ENCODE results near the gene PRDM16. TPM values are rescaled to one million over a fixed set of nuclear protein-coding genes. Genes with fewer than 3 reads are reported as not detected.
A peak's percentile ranks its signal among the peaks of the same experiment; 100 is the strongest.

Gene PRDM16
- total and polyA plus RNA-seq, 2 of the 13 experiments (the other 11 are each of a cell fraction or from before 2014, with no cell fraction given) = 0.15 to 0.81 TPM

DNA sequence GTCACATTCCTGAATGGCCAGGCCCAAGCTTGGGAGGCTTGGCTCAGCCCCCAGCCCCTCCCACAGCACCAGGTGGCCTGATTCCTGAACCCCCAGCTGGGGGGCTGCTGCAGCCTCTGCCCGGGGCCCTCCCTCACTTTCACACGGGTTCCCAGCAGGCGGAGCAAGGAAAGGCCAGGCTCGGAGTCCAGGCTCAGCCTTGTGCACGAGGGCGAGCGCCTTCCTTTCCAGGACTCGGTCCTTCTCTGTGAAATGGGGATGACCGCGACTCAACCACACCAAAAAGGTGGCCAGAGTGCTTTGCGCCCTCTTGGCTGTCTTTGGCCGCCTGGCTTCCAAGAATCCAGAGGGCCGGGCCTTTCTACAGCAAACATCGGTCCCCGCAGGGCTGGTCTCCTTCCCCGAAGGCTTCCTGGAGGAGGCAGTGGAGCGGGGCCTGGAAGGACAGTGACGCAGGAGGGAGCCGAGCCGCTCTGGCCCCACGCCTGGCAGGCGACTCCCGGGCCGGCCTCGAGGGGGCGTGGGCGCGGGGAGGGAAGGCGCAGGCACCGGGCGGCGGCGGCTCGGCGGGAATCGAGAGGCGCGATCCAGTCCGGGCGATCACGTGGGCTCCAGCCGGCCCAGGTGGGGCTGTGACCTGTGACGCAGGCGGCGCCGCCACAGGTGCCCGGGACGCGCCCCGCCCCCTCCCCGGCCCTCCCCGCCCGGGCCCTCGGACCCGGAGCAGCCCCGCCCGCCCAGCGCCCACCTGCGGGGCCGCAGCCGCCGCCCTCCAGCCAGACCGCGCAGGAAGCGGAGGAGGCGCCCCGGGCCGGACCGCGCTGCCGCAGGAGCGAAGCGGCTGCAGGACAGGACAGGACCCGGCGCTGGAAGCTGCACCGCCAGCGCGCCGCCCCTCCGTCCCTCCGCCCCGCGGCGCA lies 385.1 kb downstream of the PRDM16 start, which contains the start of gene ARHGEF16 (continued):
- TF ChIP-seq, protein P1, sequence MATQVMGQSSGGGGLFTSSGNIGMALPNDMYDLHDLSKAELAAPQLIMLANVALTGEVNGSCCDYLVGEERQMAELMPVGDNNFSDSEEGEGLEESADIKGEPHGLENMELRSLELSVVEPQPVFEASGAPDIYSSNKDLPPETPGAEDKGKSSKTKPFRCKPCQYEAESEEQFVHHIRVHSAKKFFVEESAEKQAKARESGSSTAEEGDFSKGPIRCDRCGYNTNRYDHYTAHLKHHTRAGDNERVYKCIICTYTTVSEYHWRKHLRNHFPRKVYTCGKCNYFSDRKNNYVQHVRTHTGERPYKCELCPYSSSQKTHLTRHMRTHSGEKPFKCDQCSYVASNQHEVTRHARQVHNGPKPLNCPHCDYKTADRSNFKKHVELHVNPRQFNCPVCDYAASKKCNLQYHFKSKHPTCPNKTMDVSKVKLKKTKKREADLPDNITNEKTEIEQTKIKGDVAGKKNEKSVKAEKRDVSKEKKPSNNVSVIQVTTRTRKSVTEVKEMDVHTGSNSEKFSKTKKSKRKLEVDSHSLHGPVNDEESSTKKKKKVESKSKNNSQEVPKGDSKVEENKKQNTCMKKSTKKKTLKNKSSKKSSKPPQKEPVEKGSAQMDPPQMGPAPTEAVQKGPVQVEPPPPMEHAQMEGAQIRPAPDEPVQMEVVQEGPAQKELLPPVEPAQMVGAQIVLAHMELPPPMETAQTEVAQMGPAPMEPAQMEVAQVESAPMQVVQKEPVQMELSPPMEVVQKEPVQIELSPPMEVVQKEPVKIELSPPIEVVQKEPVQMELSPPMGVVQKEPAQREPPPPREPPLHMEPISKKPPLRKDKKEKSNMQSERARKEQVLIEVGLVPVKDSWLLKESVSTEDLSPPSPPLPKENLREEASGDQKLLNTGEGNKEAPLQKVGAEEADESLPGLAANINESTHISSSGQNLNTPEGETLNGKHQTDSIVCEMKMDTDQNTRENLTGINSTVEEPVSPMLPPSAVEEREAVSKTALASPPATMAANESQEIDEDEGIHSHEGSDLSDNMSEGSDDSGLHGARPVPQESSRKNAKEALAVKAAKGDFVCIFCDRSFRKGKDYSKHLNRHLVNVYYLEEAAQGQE (IDR thresholded peaks at IDR 0.05; ENCODE audit: borderline replicate concordance in 1 of 2, low read depth in 1 of 2, low read length in 2 of 2) = no peak
- TF ChIP-seq ZNF713 (CRISPR knock-in tag; IDR thresholded peaks at IDR 0.05) (no peak), GATAD1 (CRISPR knock-in tag; IDR thresholded peaks at IDR 0.05) (no peak), ZNF256 (CRISPR knock-in tag; conservative IDR thresholded peaks at IDR 0.05) (0 out of 2 replicates have a peak, but pooled peaks have one; percentile 24), ARNTL (CRISPR knock-in tag; IDR thresholded peaks at IDR 0.05) (0 out of 2 replicates have a peak, but pooled peaks have one; percentile 9), PHF20 (CRISPR knock-in tag; IDR thresholded peaks at IDR 0.05) (0 out of 2 replicates have a peak, but pooled peaks have one; percentile 30), TAF1 (CRISPR knock-in tag; IDR thresholded peaks at IDR 0.05) (no peak), DNMT1 (CRISPR knock-in tag; IDR thresholded peaks at IDR 0.05) (0 out of 2 replicates have a peak, but pooled peaks have one; percentile 47), RFXANK (CRISPR knock-in tag; IDR thresholded peaks at IDR 0.05) (no peak), ZNF138 (CRISPR knock-in tag; IDR thresholded peaks at IDR 0.05; ENCODE audit: low read depth) (no peak), SNRNP70 (IDR thresholded peaks at IDR 0.05; ENCODE audit: low read depth, low read length) (no peak), MED8 (CRISPR knock-in tag; IDR thresholded peaks at IDR 0.05; ENCODE audit: insufficient replicate concordance) (peak; percentile 50), KDM2A (CRISPR knock-in tag; IDR thresholded peaks at IDR 0.05; ENCODE audit: borderline replicate concordance, low read depth) (no peak; the same call in 1 of the 2 replicates), ISX (CRISPR knock-in tag; conservative IDR thresholded peaks at IDR 0.05) (no peak), ZNF672 (CRISPR knock-in tag; IDR thresholded peaks at IDR 0.05) (peak; percentile 53; the same call in 1 of the 2 replicates), ZNF253 (CRISPR knock-in tag; IDR thresholded peaks at IDR 0.05; ENCODE audit: borderline replicate concordance) (peak; percentile 49; the same call in 1 of the 2 replicates), NFE2L2 (IDR thresholded peaks at IDR 0.05; ENCODE audit: low read length) (no peak), ZFX (CRISPR knock-in tag; IDR thresholded peaks at IDR 0.05; ENCODE audit: low read depth) (peak; percentile 29), ZNF816 (CRISPR knock-in tag; IDR thresholded peaks at IDR 0.05; ENCODE audit: borderline replicate concordance) (peak; percentile 54; the same call in 1 of the 2 replicates), ZNF343 (CRISPR knock-in tag; IDR thresholded peaks at IDR 0.05) (no peak), GTF3A (CRISPR knock-in tag; conservative IDR thresholded peaks at IDR 0.05) (no peak)
- TF ChIP-seq, protein P2, sequence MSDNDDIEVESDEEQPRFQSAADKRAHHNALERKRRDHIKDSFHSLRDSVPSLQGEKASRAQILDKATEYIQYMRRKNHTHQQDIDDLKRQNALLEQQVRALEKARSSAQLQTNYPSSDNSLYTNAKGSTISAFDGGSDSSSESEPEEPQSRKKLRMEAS (IDR thresholded peaks at IDR 0.05) = no peak
- TF ChIP-seq, protein P3, sequence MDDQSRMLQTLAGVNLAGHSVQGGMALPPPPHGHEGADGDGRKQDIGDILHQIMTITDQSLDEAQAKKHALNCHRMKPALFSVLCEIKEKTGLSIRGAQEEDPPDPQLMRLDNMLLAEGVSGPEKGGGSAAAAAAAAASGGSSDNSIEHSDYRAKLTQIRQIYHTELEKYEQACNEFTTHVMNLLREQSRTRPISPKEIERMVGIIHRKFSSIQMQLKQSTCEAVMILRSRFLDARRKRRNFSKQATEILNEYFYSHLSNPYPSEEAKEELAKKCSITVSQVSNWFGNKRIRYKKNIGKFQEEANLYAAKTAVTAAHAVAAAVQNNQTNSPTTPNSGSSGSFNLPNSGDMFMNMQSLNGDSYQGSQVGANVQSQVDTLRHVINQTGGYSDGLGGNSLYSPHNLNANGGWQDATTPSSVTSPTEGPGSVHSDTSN (CRISPR knock-in tag; IDR thresholded peaks at IDR 0.05; ENCODE audit: borderline replicate concordance) = no peak
- TF ChIP-seq, protein P4, sequence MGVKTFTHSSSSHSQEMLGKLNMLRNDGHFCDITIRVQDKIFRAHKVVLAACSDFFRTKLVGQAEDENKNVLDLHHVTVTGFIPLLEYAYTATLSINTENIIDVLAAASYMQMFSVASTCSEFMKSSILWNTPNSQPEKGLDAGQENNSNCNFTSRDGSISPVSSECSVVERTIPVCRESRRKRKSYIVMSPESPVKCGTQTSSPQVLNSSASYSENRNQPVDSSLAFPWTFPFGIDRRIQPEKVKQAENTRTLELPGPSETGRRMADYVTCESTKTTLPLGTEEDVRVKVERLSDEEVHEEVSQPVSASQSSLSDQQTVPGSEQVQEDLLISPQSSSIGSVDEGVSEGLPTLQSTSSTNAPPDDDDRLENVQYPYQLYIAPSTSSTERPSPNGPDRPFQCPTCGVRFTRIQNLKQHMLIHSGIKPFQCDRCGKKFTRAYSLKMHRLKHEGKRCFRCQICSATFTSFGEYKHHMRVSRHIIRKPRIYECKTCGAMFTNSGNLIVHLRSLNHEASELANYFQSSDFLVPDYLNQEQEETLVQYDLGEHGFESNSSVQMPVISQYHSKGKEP (CRISPR knock-in tag; IDR thresholded peaks at IDR 0.05) = no peak
